ENCODE data around the gene DUSP9. TPM values are rescaled to one million over a fixed set of nuclear protein-coding genes. Genes with fewer than 3 reads are reported as not detected.

DUSP9 gene, protein sequence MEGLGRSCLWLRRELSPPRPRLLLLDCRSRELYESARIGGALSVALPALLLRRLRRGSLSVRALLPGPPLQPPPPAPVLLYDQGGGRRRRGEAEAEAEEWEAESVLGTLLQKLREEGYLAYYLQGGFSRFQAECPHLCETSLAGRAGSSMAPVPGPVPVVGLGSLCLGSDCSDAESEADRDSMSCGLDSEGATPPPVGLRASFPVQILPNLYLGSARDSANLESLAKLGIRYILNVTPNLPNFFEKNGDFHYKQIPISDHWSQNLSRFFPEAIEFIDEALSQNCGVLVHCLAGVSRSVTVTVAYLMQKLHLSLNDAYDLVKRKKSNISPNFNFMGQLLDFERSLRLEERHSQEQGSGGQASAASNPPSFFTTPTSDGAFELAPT
- not detected in 2 replicates for total RNA-seq (2014; rRNA removed; shearing (Covaris generic); ENCODE audit: low replicate concordance)

DNA sequence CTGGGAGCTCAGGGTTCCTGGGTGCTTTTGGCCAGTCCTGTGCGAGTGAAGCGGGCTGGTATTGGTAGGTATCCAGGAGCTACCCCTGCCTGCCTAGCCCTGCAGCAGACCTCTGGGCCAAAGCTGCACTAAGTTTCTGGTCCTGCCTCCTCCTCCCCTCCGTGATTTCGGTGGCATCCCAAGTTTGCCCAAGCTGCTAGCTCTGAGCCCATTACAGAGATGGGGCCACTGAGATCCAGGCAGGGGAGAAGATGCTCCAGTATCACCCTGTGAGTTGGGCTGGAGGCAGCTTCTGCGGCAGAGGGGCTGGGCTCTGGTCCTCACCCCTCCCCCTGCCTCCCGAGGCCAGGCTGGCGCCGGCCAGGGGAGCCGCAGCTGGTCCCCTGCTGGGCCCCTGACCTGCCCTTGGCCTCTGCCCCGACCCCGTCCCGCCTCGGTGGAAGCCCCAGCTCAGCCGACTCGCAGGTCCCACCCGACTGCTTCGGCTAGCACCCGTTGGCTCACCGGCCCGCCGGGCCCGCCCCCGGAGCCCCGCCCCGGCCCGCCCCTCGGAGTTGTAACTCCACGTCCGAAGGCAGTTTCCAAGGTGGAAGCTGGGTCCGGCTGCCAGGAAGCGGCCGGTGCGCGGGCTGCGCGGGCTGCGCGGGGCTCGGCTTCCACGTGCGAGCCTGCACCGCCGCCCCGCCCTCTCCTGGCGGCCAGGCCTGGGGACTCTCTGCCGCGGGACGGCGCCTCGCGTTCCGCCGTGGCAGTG, at the start of gene DUSP9:
Gene DUSP9 (plus strand): TSS at position 584 of the 754 bp plus-strand sequence. CDS start 751 bp downstream, outside the sequence.
- Histone ChIP-seq H3K79me2 (ENCODE audit: low read length) (no peaks in the 10 kb centered on the region), H2AFZ (ENCODE audit: low read length) (no peak within 1 kb of the TSS), H3K4me1 (ENCODE audit: low read length) (no peaks in the 10 kb centered on the region), H3K4me2 (ENCODE audit: low read depth, low read length, poor library complexity, severe bottlenecking) (no peak within 1 kb of the TSS), H4K20me1 (ENCODE audit: insufficient read depth, low read depth, low read length) (no peaks in the 10 kb centered on the region), H3K27me3 (ENCODE audit: low read length) (no peaks in the 10 kb centered on the region), H3K27ac (ENCODE audit: low read length) (no peak within 1 kb of the TSS), H3K9ac (ENCODE audit: low read length) (no peak within 1 kb of the TSS), H3K36me3 (ENCODE audit: insufficient read depth, low read length) (no peaks in the 10 kb centered on the region), H3K9me3 (ENCODE audit: low read length) (no peaks in the 10 kb centered on the region), H3K9me2 (replicated peaks; ENCODE audit: insufficient read depth, low read length) (no peaks in the 10 kb centered on the region), H3K4me3 (ENCODE audit: low read length) (no peak within 1 kb of the TSS)
- no peak for DNase-seq

- H3K4me1 ChIP-seq (ENCODE audit: low read length): peaks cover 31% of the 10 kb centered on the region
- peak within 1 kb of the TSS; percentile 71 for H3K4me3 ChIP-seq (ENCODE audit: low read length)
- peak; percentile 59 for DNase-seq
- H2AFZ ChIP-seq (ENCODE audit: low read length): no peak within 1 kb of the TSS; the same call in 1 of the 2 replicates
- H3K9ac ChIP-seq (ENCODE audit: low read length): peak within 1 kb of the TSS; percentile 76
- peaks cover 17% of the 10 kb centered on the region for H3K79me2 ChIP-seq (ENCODE audit: low read length)
- peaks cover 22% of the 10 kb centered on the region; the same call in 1 of the 2 replicates for H4K20me1 ChIP-seq (ENCODE audit: insufficient read depth, low read depth, low read length)
- no peaks in the 10 kb centered on the region for H3K9me2 ChIP-seq (replicated peaks; ENCODE audit: insufficient read depth, low read length)
- H3K9me3 ChIP-seq (ENCODE audit: low read length): no peaks in the 10 kb centered on the region
- peak within 1 kb of the TSS; percentile 78 for H3K4me2 ChIP-seq (ENCODE audit: low read depth, low read length, poor library complexity, severe bottlenecking)
- H3K27ac ChIP-seq (ENCODE audit: low read length): peak within 1 kb of the TSS; percentile 72
- no peaks in the 10 kb centered on the region for H3K27me3 ChIP-seq (ENCODE audit: low read length)
- no peaks in the 10 kb centered on the region for H3K36me3 ChIP-seq (ENCODE audit: insufficient read depth, low read length)
Measured at GRCh38 chrX:153598541-153599191, 48.3 kb upstream of the DUSP9 start, which contains the start of gene CCNQ. TSS of gene CCNQ (minus strand) at chrX:153599139. CDS start at chrX:153599073, 66 bp downstream.

DNA sequence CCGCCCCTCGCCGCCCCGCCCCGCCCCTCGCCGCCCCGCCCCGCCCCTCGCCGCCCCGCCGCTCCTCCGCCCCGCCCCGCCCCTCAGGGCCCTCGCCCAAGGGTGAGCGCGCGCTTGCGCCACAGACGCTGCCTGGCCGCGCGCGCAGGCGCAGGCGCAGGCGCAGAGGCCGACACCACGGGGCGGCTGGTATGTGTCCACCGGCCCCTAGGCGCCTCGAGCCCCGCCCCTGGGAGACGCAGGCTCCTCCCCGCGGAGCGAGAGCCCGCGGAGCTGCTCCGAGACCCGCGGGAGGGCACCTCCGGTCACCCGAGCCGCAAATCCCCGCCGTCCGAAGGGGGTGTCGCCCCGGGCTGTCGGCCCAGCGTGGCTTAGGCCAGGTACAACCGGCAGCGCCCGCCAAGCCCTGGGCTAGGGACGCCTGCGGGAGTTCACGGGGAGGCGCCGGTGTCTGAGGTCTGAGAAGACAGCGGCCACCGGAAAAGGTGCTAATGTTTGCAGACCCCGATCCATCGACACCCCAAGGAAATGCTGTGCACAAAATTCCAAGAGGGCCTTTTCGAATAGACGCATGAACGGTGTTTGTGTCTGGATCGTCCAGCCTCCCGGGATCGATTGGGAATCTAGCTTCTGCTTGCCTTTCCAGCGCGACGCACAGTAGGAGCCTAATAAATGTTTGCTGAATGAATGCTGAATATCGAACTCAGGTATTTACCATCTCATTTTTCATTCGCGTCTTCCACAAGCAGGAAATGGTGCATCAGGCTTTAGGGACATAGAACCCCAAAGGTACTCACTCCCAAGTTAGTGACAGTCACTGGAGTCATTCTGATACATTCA, 47.6 kb upstream of the DUSP9 start:
- Histone ChIP-seq H3K4me3 (ENCODE audit: low read length) (peak overlapping the region; percentile 71), H3K9ac (ENCODE audit: low read length) (peak overlapping the region; percentile 76), H3K27me3 (ENCODE audit: low read length) (no peaks in the 10 kb centered on the region), H3K27ac (ENCODE audit: low read length) (no peak overlapping the region), H3K4me2 (ENCODE audit: low read depth, low read length, poor library complexity, severe bottlenecking) (peak overlapping the region; percentile 78), H3K79me2 (ENCODE audit: low read length) (peaks cover 17% of the 10 kb centered on the region), H3K36me3 (ENCODE audit: insufficient read depth, low read length) (no peaks in the 10 kb centered on the region), H3K9me2 (replicated peaks; ENCODE audit: insufficient read depth, low read length) (no peaks in the 10 kb centered on the region), H3K4me1 (ENCODE audit: low read length) (peaks cover 31% of the 10 kb centered on the region), H2AFZ (ENCODE audit: low read length) (no peak overlapping the region; the same call in 1 of the 2 replicates), H4K20me1 (ENCODE audit: insufficient read depth, low read depth, low read length) (peaks cover 22% of the 10 kb centered on the region; the same call in 1 of the 2 replicates), H3K9me3 (ENCODE audit: low read length) (no peaks in the 10 kb centered on the region)
- DNase-seq: peak; percentile 94

DNA sequence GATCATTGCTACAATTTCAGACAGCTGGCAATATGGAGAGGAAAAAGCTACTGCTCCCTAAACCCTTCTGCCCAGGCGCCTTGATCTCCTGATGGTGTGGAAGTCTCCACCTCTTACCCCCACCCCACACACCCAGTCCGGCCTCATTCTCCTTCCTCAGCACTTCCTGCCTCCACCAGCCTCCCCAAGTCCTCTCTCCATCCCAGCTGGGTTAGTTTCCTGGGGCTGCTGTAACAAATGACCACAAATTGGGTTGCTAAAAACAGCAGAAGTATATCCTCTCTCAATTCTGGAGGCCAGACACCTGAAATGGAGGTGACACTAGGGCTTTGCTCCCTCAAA, 47.0 kb upstream of the DUSP9 start:
- no peaks in the 10 kb centered on the region for H3K9me3 ChIP-seq (ENCODE audit: low read length)
- H2AFZ ChIP-seq (ENCODE audit: low read length): no peak overlapping the region
- H4K20me1 ChIP-seq (ENCODE audit: insufficient read depth, low read depth, low read length): peaks cover 22% of the 10 kb centered on the region; the same call in 1 of the 2 replicates
- no peak overlapping the region for H3K27ac ChIP-seq (ENCODE audit: low read length)
- DNase-seq: no peak
- no peaks in the 10 kb centered on the region for H3K9me2 ChIP-seq (replicated peaks; ENCODE audit: insufficient read depth, low read length)
- no peaks in the 10 kb centered on the region for H3K27me3 ChIP-seq (ENCODE audit: low read length)
- peak overlapping the region; percentile 78 for H3K4me2 ChIP-seq (ENCODE audit: low read depth, low read length, poor library complexity, severe bottlenecking)
- H3K79me2 ChIP-seq (ENCODE audit: low read length): peaks cover 17% of the 10 kb centered on the region
- H3K36me3 ChIP-seq (ENCODE audit: insufficient read depth, low read length): no peaks in the 10 kb centered on the region
- peak overlapping the region; percentile 71 for H3K4me3 ChIP-seq (ENCODE audit: low read length)
- peaks cover 31% of the 10 kb centered on the region for H3K4me1 ChIP-seq (ENCODE audit: low read length)
- peak overlapping the region; percentile 76 for H3K9ac ChIP-seq (ENCODE audit: low read length)

- H2AFZ ChIP-seq (ENCODE audit: low read length): no peak overlapping the region
- H3K79me2 ChIP-seq (ENCODE audit: low read length): peaks cover 17% of the 10 kb centered on the region
- peaks cover 16% of the 10 kb centered on the region; the same call in 1 of the 2 replicates for H4K20me1 ChIP-seq (ENCODE audit: insufficient read depth, low read depth, low read length)
- no peak for DNase-seq
- H3K36me3 ChIP-seq (ENCODE audit: insufficient read depth, low read length): no peaks in the 10 kb centered on the region
- peaks cover 30% of the 10 kb centered on the region for H3K4me1 ChIP-seq (ENCODE audit: low read length)
- H3K27ac ChIP-seq (ENCODE audit: low read length): no peak overlapping the region
- no peaks in the 10 kb centered on the region for H3K27me3 ChIP-seq (ENCODE audit: low read length)
- no peaks in the 10 kb centered on the region for H3K9me3 ChIP-seq (ENCODE audit: low read length)
- H3K9me2 ChIP-seq (replicated peaks; ENCODE audit: insufficient read depth, low read length): no peaks in the 10 kb centered on the region
- H3K9ac ChIP-seq (ENCODE audit: low read length): no peak overlapping the region
- no peak overlapping the region for H3K4me2 ChIP-seq (ENCODE audit: low read depth, low read length, poor library complexity, severe bottlenecking)
- H3K4me3 ChIP-seq (ENCODE audit: low read length): no peak overlapping the region
Measured at GRCh38 chrX:153600921-153601320, 46.1 kb upstream of the DUSP9 start.

GRCh38 chrX:153601511-153602110, 45.4 kb upstream of the DUSP9 start:
- Histone ChIP-seq H3K79me2 (ENCODE audit: low read length) (peaks cover 11% of the 10 kb centered on the region), H3K9me2 (replicated peaks; ENCODE audit: insufficient read depth, low read length) (no peaks in the 10 kb centered on the region), H3K36me3 (ENCODE audit: insufficient read depth, low read length) (no peaks in the 10 kb centered on the region), H3K9me3 (ENCODE audit: low read length) (no peaks in the 10 kb centered on the region), H3K4me3 (ENCODE audit: low read length) (no peak overlapping the region), H3K4me2 (ENCODE audit: low read depth, low read length, poor library complexity, severe bottlenecking) (no peak overlapping the region), H3K4me1 (ENCODE audit: low read length) (peaks cover 24% of the 10 kb centered on the region), H3K27ac (ENCODE audit: low read length) (no peak overlapping the region), H3K9ac (ENCODE audit: low read length) (no peak overlapping the region), H4K20me1 (ENCODE audit: insufficient read depth, low read depth, low read length) (peaks cover 9% of the 10 kb centered on the region; the same call in 1 of the 2 replicates), H3K27me3 (ENCODE audit: low read length) (no peaks in the 10 kb centered on the region), H2AFZ (ENCODE audit: low read length) (no peak overlapping the region)
- DNase-seq: no peak

- peaks cover 14% of the 10 kb centered on the region for H3K4me1 ChIP-seq (ENCODE audit: low read length)
- no peak overlapping the region for H3K4me2 ChIP-seq (ENCODE audit: low read depth, low read length, poor library complexity, severe bottlenecking)
- H3K27me3 ChIP-seq (ENCODE audit: low read length): no peaks in the 10 kb centered on the region
- no peak overlapping the region for H3K9ac ChIP-seq (ENCODE audit: low read length)
- H4K20me1 ChIP-seq (ENCODE audit: insufficient read depth, low read depth, low read length): no peaks in the 10 kb centered on the region
- no peaks in the 10 kb centered on the region for H3K9me2 ChIP-seq (replicated peaks; ENCODE audit: insufficient read depth, low read length)
- peaks cover 1% of the 10 kb centered on the region for H3K79me2 ChIP-seq (ENCODE audit: low read length)
- no peak for DNase-seq
- no peaks in the 10 kb centered on the region for H3K9me3 ChIP-seq (ENCODE audit: low read length)
- H2AFZ ChIP-seq (ENCODE audit: low read length): no peak overlapping the region
- H3K27ac ChIP-seq (ENCODE audit: low read length): no peak overlapping the region
- H3K4me3 ChIP-seq (ENCODE audit: low read length): no peak overlapping the region
- H3K36me3 ChIP-seq (ENCODE audit: insufficient read depth, low read length): no peaks in the 10 kb centered on the region
Measured at GRCh38 chrX:153602601-153603000, 44.4 kb upstream of the DUSP9 start.

Measured in Karpas-422 (cell line).